Lower lobe of right lung (tissue), 2 donors: ENCODE data around the gene GCSAM. TPM values are rescaled to one million over a fixed set of nuclear protein-coding genes. Genes with fewer than 3 reads are reported as not detected.

ENCODE experiments used
- ATAC-seq, 2 donors: fragments of 200-7000 bp; cut with Tn5 transposase; one replicate each; pipeline ENCODE4 v1.9.1; 2020 to 2022; ENCODE audit warnings: mild to moderate bottlenecking in 2 of 2, moderate library complexity in 2 of 2
- DNase-seq: peaks from one replicate; pipeline ENCODE4 v3.0.0-alpha.2; 2020
- H3K27ac ChIP-seq: fragments of 200-600 bp; one replicate; pipeline ENCODE4 v1.8.0; 2022
- H3K27me3 ChIP-seq: fragments of 200-600 bp; one replicate; pipeline ENCODE4 v1.8.0; 2022; ENCODE audit warnings: low read depth
- H3K36me3 ChIP-seq: fragments of 200-600 bp; one replicate; pipeline ENCODE4 v1.8.0; 2022; ENCODE audit warnings: mild to moderate bottlenecking
- H3K4me1 ChIP-seq: fragments of 200-600 bp; one replicate; pipeline ENCODE4 v1.8.0; 2022
- H3K4me3 ChIP-seq: fragments of 200-600 bp; one replicate; pipeline ENCODE4 v1.8.0; 2022; ENCODE audit warnings: mild to moderate bottlenecking
- H3K9me3 ChIP-seq: fragments of 200-600 bp; one replicate; pipeline ENCODE4 v1.8.0; 2022
- intact Hi-C: fragments of 100-400 bp; cut with DNase I; formaldehyde crosslinking; loops from one replicate; pipeline ENCODE4 v1.11.0; 2022
- total RNA-seq: library from RNA; stranded (reverse); fragmentation: NEBNext Ultra II Directional; extraction: Animal tissue kit (Norgen Biotek cat#: 25700); gene quantifications from one replicate; pipeline ENCODE4 v1.2.1, GENCODE V29; 2021
- TF ChIP-seq, protein P1 (sequence below): fragments of 200-600 bp; IDR thresholded peaks from one replicate; pipeline ENCODE4 v1.8.0; 2022; ENCODE audit warnings: antibody characterized with exemption, mild to moderate bottlenecking
- donor health status: DM: no; HTN: yes; CAD: no; lungs with severe emphysema.

Gene GCSAM
- total RNA-seq, 1 donor from 2014 or later = 1.5 TPM

DNA sequence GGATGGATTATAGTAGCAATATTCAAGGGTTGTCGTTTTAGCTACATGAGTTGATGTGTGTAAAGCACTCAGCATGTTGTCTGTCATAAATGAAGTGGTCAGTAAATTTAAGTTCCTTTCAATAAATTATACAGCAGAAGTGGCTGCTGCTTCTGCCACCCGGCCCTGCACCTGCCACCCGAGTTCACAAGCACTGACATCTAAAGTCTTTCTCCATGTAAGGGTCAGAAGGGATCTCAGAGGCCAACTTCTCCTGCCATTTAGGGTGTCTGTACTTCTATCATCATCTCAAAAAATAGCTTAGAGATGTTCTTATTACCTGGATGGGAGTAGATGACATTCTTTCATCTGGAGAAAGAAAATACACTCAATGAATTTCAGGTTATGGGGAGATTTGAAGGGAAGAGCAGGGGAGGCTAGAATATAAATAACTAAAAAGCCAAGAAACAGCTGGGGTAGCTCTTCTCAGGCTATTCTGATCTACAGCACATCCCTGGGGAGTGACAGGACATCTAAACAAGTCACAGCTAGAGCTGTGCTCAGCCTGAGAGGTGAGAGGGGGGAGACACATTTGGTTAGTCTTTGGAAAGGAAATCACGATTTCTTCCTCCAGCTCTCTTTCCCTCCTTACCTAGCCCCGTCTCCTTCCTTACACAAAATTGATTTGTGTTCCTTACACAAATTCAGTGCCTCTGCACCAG, 8.0 kb downstream of the GCSAM start:
- DNase-seq (no peak), ATAC-seq (no peak)
- no peaks in the 10 kb centered on the region for H3K36me3 ChIP-seq
- intact Hi-C loops = no loop called here
- TF ChIP-seq, protein P1, sequence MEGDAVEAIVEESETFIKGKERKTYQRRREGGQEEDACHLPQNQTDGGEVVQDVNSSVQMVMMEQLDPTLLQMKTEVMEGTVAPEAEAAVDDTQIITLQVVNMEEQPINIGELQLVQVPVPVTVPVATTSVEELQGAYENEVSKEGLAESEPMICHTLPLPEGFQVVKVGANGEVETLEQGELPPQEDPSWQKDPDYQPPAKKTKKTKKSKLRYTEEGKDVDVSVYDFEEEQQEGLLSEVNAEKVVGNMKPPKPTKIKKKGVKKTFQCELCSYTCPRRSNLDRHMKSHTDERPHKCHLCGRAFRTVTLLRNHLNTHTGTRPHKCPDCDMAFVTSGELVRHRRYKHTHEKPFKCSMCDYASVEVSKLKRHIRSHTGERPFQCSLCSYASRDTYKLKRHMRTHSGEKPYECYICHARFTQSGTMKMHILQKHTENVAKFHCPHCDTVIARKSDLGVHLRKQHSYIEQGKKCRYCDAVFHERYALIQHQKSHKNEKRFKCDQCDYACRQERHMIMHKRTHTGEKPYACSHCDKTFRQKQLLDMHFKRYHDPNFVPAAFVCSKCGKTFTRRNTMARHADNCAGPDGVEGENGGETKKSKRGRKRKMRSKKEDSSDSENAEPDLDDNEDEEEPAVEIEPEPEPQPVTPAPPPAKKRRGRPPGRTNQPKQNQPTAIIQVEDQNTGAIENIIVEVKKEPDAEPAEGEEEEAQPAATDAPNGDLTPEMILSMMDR = no peak
- no peak overlapping the region for H3K27ac ChIP-seq
- peaks cover 20% of the 10 kb centered on the region for H3K4me1 ChIP-seq
- no peak overlapping the region for H3K4me3 ChIP-seq
- H3K9me3 ChIP-seq = no peaks in the 10 kb centered on the region
- no peaks in the 10 kb centered on the region for H3K27me3 ChIP-seq

DNA sequence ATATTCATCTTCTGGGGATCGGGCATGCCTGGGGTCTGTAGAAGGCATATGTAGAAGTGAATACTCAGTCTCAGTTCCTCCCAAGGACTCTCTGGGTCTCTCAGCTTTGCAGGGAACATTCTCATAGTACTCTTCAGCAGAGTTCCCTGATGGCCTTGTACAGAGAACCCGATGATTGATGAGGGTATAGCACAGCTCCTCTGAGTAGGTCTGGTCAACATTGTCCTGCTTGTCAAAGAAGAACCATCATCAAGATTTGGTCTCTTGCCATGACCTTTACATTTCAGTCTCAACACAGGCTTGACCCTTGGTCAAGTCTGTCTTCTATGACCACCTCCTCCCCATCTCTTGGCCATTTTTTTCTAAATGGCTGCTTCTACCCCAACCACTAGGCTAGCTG, 9.5 kb downstream of the GCSAM start:
- ATAC-seq = no peak

DNA sequence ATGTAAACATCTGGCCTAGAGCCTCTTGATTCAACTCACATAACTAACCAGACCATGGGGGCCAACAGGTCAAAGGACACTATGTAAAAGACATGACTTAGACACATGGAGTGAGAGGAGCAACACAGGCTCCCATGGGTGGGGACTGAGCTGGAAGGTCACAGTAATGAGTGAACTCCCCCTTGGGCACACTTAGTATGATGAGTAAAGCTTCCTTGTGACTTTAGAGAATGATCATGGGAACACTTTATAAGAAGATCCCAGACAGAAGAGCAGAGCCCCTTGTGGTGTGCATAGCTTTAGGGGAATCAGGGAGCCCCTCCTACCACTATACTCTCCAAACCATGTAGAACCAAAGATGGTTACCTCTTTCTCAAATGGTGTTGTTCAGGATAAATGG, 10.2 kb downstream of the GCSAM start:
- intact Hi-C loops = no loop called here
- TF ChIP-seq, protein P1 = no peak

More for the DNA sequence above, 9.5 kb downstream of the GCSAM start:
- intact Hi-C loops = no loop called here
- Histone ChIP-seq H3K27ac (no peak overlapping the region), H3K36me3 (no peaks in the 10 kb centered on the region), H3K4me3 (no peak overlapping the region), H3K27me3 (no peaks in the 10 kb centered on the region), H3K4me1 (peaks cover 26% of the 10 kb centered on the region), H3K9me3 (no peaks in the 10 kb centered on the region)
- TF ChIP-seq, protein P1 = no peak
- DNase-seq = no peak

DNA sequence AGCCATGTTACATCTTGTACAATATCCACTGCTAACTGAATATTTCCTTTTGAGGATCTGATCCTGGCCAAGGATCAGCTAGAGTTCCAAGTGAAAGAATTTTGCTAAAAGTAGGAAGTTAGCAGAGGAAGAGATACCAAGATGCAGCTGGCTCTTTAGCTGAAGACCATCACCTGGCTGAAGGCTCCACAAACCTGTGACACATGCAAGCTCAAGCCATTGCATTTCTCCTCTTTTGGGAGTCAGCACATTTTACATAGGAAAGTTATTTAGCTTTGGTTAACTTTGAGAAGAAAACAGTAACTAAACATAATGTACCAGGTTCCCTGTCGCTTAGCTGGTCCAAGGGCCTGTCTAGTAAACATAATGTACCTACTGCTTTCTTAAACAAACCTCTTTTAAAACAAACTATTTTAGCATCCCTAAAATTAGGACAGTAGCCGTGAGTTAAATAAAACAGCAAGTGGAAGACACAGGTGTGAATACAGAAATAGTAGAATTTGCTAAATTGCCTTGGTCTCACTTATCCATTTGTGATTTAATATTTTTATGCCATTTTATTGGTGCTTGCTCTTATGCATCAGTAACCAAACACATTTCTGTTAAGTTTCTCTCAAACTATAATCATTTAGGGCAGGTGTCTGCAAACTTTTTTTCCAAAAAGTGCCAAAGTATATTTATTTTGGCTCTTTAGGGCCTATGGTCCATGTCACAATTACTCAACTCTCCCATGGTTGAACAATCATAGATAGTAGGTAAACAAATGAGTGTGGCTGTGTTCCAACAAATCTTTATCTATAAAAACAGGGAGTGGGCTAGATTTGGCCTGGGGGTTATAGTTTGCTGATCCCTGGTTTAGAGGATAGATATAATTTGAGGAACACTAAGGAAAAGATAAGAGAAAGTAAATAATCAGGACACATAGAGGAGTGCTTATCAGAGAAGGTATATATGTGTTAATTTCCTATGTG, 11.2 kb downstream of the GCSAM start:
- peaks cover 18% of the 10 kb centered on the region for H3K4me1 ChIP-seq
- no peak overlapping the region for H3K27ac ChIP-seq
- TF ChIP-seq, protein P1 = no peak
- H3K4me3 ChIP-seq = no peak overlapping the region
- intact Hi-C loops = no loop called here
- ATAC-seq (no peak), DNase-seq (no peak)
- H3K27me3 ChIP-seq = no peaks in the 10 kb centered on the region
- no peaks in the 10 kb centered on the region for H3K36me3 ChIP-seq
- no peaks in the 10 kb centered on the region for H3K9me3 ChIP-seq

More for the DNA sequence above, 10.2 kb downstream of the GCSAM start:
- H3K9me3 ChIP-seq = no peaks in the 10 kb centered on the region
- no peak overlapping the region for H3K27ac ChIP-seq
- H3K27me3 ChIP-seq = no peaks in the 10 kb centered on the region
- DNase-seq = no peak
- H3K4me3 ChIP-seq = no peak overlapping the region
- H3K36me3 ChIP-seq = no peaks in the 10 kb centered on the region
- no peak for ATAC-seq
- peaks cover 26% of the 10 kb centered on the region for H3K4me1 ChIP-seq

DNA sequence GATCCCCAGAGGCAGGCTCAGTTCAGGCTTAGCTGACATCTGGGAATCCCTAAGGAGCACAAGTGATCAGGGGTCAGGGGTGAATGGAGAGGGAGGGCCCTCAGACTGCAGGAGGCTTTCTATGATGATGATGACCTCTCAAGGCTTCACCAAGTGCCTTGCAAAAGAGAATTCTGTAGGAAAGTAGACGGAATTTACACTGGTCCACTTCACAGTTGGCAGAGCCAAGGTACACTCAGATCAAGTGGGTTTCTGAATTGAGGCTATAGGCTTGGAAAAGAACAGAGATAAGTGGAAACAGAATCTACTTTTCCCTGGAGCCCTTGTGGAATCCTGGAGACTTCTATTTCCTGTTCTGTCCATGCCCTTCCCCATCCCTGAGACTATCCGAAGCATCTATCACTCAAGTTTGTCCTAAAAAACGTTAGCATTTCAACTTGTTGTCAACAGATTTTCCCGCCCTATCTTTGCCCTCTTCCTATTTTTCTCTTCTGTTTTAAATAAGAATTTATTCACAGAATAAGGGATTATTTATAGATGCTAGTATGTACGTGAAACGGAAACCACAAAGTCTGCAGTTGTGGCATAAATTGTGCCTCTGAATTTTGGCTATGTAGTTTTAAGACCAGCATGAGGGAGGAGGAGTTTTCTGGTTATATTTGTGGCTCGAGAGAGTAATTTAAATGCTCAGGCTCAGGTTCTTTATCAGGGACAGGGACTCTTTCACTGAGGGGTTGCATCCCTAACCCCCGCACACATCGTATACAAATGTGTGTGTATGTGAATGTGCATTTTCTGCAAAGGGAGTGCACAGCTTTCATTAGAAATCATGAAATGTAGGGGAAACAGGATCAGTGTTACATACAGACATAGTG, 12.8 kb downstream of the GCSAM start:
- TF ChIP-seq, protein P1 = no peak
- DNase-seq (no peak), ATAC-seq (peak; percentile 41 to 63)
- intact Hi-C loops = no loop called here
- Histone ChIP-seq H3K27ac (no peak overlapping the region), H3K36me3 (no peaks in the 10 kb centered on the region), H3K9me3 (no peaks in the 10 kb centered on the region), H3K4me3 (no peak overlapping the region), H3K4me1 (peaks cover 11% of the 10 kb centered on the region), H3K27me3 (no peaks in the 10 kb centered on the region)
